C4-2B (cell line): ENCODE data around the gene MIPOL1.
"Not testable (repeated sequence)": the region's sequence is repeated elsewhere in the genome, so short reads cannot be mapped to it uniquely, and the experiment has no call there.

Source experiments
- H3K27ac ChIP-seq: fragments of 450-650 bp; 2 replicates; pipeline ENCODE4 v1.5.1; 2017
- CTCF ChIP-seq: fragments of 450-650 bp; conservative IDR thresholded peaks from 2 replicates; pipeline ENCODE4 v1.5.1; 2017; ENCODE audit warnings: mild to moderate bottlenecking
- ZFX ChIP-seq: fragments of 450-650 bp; IDR thresholded peaks from 2 replicates; pipeline ENCODE4 v1.6.1; 2017

The MIPOL1 gene

GRCh38 chr14:37343307-37344094 lies 145.8 kb downstream of the MIPOL1 start:
- TF ChIP-seq ZFX: no peak
- no peak for TF ChIP-seq CTCF
- H3K27ac ChIP-seq: no peak overlapping the region

GRCh38 chr14:37363661-37364060 lies 165.9 kb downstream of the MIPOL1 start:
- no peak for TF ChIP-seq CTCF
- TF ChIP-seq ZFX: no peak
- no peak overlapping the region for H3K27ac ChIP-seq

- H3K27ac ChIP-seq: no peak overlapping the region
- TF ChIP-seq ZFX (no peak), CTCF (no peak)
These were observed 171.7 kb downstream of the MIPOL1 start for GRCh38 chr14:37369425-37369824.

GRCh38 chr14:37375566-37375965 lies 177.8 kb downstream of the MIPOL1 start:
- no peak overlapping the region for H3K27ac ChIP-seq
- no peak for TF ChIP-seq ZFX
- no peak for TF ChIP-seq CTCF

- TF ChIP-seq CTCF (no peak), ZFX (no peak)
These were observed 179.3 kb downstream of the MIPOL1 start for GRCh38 chr14:37376944-37377609.

GRCh38 chr14:37384870-37385596 lies 187.3 kb downstream of the MIPOL1 start:
- no peak for TF ChIP-seq CTCF
- no peak for TF ChIP-seq ZFX
- no peak overlapping the region for H3K27ac ChIP-seq

More at GRCh38 chr14:37376944-37377609, 179.3 kb downstream of the MIPOL1 start:
- no peak overlapping the region for H3K27ac ChIP-seq

GRCh38 chr14:37397157-37397940 lies 199.6 kb downstream of the MIPOL1 start:
- H3K27ac ChIP-seq: not testable (repeated sequence)
